GM13976 (cell line): ENCODE measurements around the gene HOXB6.

Source experiments
- DNase-seq: peaks from one replicate; pipeline ENCODE4 v3.0.0; 2012; ENCODE audit warnings: low spot score
- in situ Hi-C: fragments of 300-500 bp; cut with MboI; formaldehyde crosslinking; loops from one replicate; pipeline ENCODE4 v1.12.0; 2022; ENCODE audit warnings: low sequenced_read_pairs, mixed read lengths, inconsistent platforms; ENCODE audit not compliant: unreplicated experiment
- TF ChIP-seq, protein P1 (sequence below): IDR thresholded peaks from 2 replicates; pipeline ENCODE4 v1.5.1; 2012; ENCODE audit warnings: borderline replicate concordance, mild to moderate bottlenecking; ENCODE audit not compliant: insufficient read depth; ENCODE audit errors: extremely low read depth, missing control alignments, control extremely low read depth

HOXB6 gene

DNA sequence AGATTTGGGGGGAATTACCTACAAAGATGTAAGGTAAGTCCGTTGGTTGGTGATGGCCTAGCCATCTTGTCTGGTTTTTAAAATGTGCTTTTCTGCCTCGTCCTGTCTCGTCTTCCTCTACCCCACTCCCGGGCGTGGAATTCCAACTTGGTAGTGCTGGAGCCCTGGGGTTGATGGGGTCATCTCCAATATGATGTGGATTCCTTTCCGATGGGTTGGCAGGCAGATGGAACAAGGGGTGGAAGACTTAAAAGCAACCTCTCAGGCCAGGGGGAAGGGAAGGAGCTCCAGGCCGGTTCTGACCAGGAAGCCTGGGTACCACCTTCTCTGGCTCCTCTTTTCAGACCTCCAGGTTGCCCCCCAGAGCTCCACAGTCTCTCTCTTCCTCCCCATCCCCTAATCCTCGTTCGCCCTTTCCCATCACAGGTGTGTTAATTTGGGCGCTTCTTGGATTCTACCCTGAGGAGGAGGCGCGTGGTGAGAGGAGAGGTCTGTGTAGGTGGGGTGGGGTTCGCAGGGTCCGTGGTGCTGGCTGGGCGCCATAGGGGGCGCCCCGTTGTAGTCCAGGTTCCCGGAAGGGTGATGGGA is 54.8 kb downstream of the HOXB6 start:
- TF ChIP-seq, protein P1, sequence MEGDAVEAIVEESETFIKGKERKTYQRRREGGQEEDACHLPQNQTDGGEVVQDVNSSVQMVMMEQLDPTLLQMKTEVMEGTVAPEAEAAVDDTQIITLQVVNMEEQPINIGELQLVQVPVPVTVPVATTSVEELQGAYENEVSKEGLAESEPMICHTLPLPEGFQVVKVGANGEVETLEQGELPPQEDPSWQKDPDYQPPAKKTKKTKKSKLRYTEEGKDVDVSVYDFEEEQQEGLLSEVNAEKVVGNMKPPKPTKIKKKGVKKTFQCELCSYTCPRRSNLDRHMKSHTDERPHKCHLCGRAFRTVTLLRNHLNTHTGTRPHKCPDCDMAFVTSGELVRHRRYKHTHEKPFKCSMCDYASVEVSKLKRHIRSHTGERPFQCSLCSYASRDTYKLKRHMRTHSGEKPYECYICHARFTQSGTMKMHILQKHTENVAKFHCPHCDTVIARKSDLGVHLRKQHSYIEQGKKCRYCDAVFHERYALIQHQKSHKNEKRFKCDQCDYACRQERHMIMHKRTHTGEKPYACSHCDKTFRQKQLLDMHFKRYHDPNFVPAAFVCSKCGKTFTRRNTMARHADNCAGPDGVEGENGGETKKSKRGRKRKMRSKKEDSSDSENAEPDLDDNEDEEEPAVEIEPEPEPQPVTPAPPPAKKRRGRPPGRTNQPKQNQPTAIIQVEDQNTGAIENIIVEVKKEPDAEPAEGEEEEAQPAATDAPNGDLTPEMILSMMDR = no peak
- in situ Hi-C loops = no loop called here
- no peak for DNase-seq

DNA sequence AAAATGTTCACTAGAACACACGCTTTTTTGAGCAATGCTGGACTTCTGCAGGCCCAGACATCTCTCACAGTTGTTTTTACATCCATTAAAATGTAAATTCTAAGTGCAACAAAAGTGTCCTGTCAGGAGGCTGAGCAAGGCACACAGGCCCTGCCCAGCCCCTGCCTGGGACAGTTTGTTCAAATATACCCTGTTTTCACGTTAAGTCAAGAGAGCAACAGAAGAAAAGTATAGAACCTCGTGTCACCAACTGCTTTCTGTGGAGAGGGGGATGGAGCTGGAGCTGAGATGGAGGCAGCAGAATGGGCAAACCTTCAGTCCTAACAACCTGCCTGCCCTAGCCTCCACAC is 55.5 kb downstream of the HOXB6 start:
- in situ Hi-C loops = no loop called here
- no peak for DNase-seq
- TF ChIP-seq, protein P1 = no peak

DNA sequence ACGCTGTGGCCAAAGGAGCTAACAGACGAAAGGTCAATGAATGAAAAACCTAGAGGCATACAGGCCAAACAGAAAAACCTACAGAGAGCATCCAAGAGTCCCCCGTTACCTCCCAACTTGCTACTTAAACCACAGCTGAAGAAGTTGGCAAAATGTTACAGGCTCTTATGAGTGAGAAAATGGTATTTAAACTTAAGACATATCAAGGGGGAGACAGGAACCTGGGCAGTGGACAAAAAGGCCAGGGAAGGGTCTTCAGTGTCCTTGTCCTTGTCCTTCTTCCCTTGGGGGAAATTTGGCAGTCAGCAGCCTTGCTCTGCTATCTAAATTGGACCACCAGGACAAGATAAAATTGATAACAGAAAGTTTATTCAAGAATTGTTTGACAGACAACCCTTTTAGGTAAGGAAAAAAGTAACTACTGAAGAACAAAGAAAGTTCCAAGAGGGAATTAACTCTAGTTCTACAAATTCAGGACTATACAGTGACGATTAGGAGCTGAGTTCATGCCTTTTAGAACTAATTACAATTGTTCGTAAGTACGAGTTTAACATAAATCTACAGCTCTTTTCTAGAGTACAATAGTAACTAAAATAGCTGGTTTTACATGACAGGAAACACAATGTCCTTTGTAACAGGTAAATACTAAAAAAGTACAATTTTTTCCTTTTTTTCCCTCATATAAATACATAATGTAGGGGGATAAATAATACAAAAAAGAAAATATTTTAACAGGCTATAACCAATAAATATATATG is 56.1 kb downstream of the HOXB6 start:
- TF ChIP-seq, protein P1 = no peak
- no peak for DNase-seq
- in situ Hi-C loops = no loop called here

DNA sequence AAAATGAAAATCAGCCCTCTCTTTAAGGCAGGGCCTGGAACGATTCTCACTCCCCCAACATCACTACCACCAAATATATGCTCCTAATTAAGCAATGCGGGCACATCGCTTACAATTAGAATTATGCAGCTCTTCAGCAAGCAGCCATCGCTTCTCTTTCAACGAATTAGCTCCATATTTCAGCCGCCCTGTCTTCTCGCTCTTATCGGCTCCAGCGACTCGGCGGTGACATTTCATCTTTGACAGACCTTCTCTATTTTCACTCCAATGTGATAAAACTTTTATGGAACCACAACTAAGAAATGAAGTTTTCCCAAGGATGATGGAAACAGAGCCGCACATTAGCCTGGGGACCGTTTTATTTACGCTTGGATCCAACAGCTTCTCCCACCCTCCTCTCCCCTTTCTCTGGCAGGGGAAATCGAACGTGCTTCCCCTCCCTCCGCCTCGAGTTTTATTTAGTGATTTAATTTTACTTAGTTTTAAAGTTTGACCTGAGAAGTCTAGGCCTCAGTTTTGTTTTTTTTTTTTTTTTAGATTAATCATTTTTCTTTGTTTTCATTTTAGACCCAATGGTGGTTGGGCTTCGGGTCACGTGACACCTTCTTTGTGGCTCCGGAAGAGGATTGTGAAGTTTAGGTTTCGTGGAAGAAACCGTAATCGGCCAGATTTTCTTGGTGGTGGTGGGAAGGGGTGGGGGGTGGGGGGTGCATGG is 56.8 kb downstream of the HOXB6 start:
- in situ Hi-C loops = no loop called here
- TF ChIP-seq, protein P1 = no peak
- DNase-seq = no peak

DNA sequence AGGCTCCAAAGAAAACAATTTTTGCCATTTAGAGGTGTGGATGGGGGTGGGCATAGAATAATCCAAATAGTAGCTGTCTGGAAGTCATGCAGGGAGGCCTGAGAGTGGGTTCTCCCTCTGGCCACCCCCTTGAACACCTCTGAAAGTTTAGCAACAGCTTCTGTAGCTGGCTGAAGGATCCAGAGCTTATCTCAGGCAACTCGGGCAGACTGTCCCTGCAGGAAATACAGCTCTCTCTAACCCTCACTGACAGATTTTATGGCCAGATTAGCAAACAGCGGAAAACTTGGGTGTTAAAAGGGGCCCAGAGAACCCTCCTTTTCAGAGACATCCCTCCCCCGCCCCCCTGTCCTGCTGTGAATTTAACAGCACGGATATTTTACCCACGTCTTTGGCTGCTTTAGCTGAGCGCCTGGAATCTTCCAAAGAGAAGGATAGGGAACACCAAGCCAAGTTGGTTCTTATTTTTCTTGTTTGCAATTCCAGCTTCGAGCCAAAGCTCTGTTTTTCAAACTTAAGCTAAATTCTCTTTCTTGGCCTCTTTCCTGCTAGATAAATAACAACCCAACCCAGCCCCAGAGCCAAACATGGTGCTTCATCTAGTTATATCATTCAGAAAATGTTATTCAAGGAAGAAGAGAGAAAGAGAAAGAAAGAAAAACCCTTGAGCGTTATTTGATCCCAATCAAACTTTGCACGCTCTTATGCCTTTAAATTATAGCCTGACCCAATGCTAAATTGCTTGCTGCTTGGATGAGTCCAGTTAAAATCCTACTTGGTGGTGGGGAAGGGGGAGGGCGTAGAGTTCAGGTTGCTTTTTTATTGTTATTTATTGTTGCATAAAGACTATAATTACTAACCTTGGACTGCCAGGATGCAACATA is 57.6 kb downstream of the HOXB6 start:
- TF ChIP-seq, protein P1 = no peak
- in situ Hi-C loops = no loop called here
- no peak for DNase-seq

DNA sequence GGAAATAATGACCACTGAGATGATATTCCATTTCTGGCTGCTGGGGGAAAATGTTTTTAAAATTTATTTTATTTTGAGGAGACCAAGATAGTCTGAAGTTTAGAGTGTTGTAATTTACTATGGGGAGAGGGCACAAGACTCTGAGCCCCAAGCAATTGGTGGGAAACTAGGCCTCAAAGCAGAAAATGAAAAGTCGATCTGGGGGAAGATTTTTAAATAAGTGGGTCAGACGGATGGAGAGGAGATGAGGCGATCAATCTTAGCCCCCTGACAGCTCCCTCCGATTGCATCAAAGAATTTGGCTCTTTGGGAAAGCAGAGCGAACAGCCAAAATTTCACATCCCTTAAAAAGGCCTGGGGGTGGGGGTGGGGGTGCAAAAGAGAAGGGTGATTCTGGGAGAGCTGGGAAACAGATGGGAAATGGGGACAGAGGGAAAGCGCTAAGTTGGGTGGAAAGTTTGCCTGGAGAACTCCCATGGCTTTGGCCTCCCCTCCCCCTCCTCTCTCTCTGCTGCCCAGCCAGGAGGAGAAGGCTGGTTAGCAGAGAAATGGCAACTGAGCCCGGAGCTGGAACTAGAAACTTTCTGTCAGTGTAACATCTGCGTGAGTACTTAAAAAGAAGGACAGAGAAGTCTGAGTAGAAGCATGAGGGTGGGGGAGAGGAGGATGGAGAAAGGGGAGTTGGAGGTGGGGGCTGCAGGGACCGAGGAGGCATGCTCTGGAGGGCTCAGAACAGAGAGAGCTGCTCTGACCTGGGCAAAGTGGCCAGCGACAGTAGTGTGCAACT is 58.5 kb downstream of the HOXB6 start:
- no peak for DNase-seq
- TF ChIP-seq, protein P1 = no peak
- in situ Hi-C loops = no loop called here
